Mucosa of rectum (tissue), 2 donors: ENCODE data around the gene PNPLA2.

Experiments
- H3K27ac ChIP-seq, 2 donors: one replicate each; pipeline ENCODE4 v1.7.0; 2013; ENCODE audit warnings: inconsistent platforms in 2 of 2, low read depth in 2 of 2, low read length in 2 of 2
- H3K27me3 ChIP-seq, 2 donors: one replicate each; pipeline ENCODE4 v1.7.0; 2013; ENCODE audit warnings: low read length in 2 of 2; ENCODE audit not compliant: control insufficient read depth in 2 of 2, insufficient read depth in 2 of 2
- H3K36me3 ChIP-seq, 2 donors: one replicate each; pipeline ENCODE4 v1.7.0; 2013; ENCODE audit warnings: low read length in 2 of 2; ENCODE audit not compliant: control insufficient read depth in 2 of 2, insufficient read depth in 2 of 2
- H3K4me1 ChIP-seq, 2 donors: one replicate each; pipeline ENCODE4 v1.7.0; 2013; ENCODE audit warnings: low read length in 2 of 2, mild to moderate bottlenecking in 1 of 2; ENCODE audit not compliant: control insufficient read depth in 2 of 2, insufficient read depth in 2 of 2
- H3K4me3 ChIP-seq, 2 donors: one replicate each; pipeline ENCODE4 v1.7.0; 2013; ENCODE audit warnings: low read length in 2 of 2
- H3K9ac ChIP-seq, 2 donors: one replicate each; pipeline ENCODE4 v1.7.0; 2013; ENCODE audit warnings: low read length in 2 of 2, low read depth in 1 of 2, mild to moderate bottlenecking in 1 of 2
- H3K9me3 ChIP-seq, 2 donors: one replicate each; pipeline ENCODE4 v1.7.0; 2013; ENCODE audit warnings: low read length in 2 of 2; ENCODE audit not compliant: control insufficient read depth in 2 of 2
- donor health status: healthy.
- donor health status: Normal muscosa, but diverticular disease.

PNPLA2 gene

DNA sequence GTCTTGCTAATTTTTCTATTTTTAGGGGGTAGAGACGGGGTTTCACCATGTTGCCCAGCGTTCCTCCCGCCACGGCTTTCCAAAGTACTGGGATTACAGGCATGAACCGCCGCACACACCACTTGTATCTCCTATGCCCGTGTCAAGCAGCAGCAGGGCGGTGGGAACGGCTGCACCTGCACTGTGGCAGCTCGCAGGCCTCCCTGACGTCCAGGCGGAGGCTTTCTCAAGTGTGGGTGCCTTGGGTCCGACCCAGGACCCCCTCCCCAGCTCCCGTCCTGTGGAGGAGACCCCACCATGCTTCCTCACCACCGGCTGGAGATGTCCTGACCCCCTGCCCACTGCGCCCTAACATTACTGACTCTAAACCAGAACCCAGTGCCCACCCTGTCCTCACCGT lies 49.7 kb downstream of the PNPLA2 start:
- H3K4me1 ChIP-seq: no peaks in the 10 kb centered on the region

DNA sequence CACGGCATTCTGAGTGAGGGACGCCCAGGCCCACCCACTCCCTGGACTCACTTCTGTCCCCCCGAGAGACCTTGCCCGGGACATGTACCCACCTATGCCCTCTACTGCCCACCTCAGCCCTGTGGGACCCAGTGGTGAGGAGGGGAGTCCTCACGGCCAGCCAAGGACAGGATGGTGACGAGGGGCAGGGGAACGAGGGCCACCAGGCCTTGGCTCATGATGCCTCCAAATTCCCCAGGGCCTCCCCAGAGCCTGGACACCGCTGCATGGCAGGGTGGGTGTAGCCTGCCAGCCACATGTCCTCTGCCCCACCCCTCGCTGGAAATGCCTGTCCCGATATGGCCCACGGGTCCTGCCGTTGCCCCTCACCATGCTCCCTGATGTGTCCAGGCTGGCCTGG lies 50.1 kb downstream of the PNPLA2 start:
- Histone ChIP-seq H3K9ac (no peak overlapping the region), H3K27ac (no peak overlapping the region), H3K27me3 (peaks cover 0 to 17% of the 10 kb centered on the region in 2 donors), H3K36me3 (peaks cover 0 to 3% of the 10 kb centered on the region in 2 donors), H3K4me3 (no peak overlapping the region), H3K9me3 (no peaks in the 10 kb centered on the region), H3K4me1 (no peaks in the 10 kb centered on the region)

More for the DNA sequence above, 49.7 kb downstream of the PNPLA2 start:
- Histone ChIP-seq H3K27me3 (peaks cover 0 to 20% of the 10 kb centered on the region in 2 donors), H3K9ac (no peak overlapping the region), H3K9me3 (no peaks in the 10 kb centered on the region), H3K27ac (no peak overlapping the region), H3K4me3 (no peak overlapping the region), H3K36me3 (peaks cover 0 to 3% of the 10 kb centered on the region in 2 donors)

DNA sequence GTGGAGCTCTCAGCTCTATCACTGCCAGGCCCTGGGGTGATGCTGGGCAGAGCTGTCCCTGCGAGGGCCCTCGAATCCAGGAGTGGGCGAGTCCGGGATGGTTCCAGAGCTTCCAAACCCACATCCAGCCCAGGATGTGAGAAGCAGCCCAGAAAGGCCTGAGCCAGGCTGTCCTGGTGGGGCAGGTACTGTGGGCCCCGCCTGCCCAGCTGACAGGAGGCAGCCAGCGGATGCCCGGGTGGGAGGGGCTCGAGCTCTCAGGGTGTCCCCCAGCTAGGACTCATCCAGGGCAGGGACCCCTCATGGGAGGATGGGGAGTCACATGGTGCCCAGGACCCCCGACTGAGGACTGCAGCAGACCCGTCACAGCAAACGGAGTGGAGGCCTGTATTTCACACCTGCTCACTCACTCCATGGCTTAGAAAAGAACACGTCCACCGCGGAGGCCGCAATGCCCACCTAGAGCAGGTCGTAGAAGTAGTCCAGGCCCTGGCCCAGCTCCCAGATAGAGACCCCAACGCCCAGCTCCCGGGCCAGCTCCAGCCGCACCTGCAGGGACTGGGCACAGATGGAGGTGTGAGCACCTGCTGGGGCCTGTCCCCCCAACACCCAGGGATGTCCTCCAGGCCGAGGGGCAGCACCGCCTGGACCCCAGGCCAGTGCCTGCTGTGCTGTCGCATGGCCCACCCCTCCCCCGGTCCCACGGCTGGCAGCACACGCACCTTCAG lies 50.8 kb downstream of the PNPLA2 start:
- Histone ChIP-seq H3K9ac (no peak overlapping the region), H3K27me3 (peaks cover 0 to 9% of the 10 kb centered on the region in 2 donors), H3K27ac (no peak overlapping the region), H3K4me1 (no peaks in the 10 kb centered on the region), H3K4me3 (no peak overlapping the region), H3K9me3 (no peaks in the 10 kb centered on the region), H3K36me3 (peaks cover 0 to 3% of the 10 kb centered on the region in 2 donors)

DNA sequence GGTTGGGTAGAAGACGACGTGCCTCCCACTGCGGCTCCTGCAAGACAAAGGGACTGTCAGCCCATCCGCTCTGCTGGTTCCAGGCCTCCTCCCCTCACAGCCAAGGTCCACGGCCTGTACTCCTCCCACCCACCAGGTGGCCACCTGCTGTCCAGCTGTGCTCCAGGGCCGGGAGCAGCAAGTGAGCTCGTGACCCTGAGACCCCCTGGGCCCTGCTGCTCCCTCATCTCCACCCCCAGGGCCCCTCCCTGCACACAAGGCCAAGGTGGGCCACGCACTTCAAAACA lies 51.4 kb downstream of the PNPLA2 start:
- Histone ChIP-seq H3K27me3 (peaks cover 0 to 5% of the 10 kb centered on the region in 2 donors), H3K4me1 (no peaks in the 10 kb centered on the region), H3K36me3 (peaks cover 0 to 3% of the 10 kb centered on the region in 2 donors), H3K9me3 (no peaks in the 10 kb centered on the region), H3K27ac (no peak overlapping the region), H3K4me3 (no peak overlapping the region), H3K9ac (no peak overlapping the region)

DNA sequence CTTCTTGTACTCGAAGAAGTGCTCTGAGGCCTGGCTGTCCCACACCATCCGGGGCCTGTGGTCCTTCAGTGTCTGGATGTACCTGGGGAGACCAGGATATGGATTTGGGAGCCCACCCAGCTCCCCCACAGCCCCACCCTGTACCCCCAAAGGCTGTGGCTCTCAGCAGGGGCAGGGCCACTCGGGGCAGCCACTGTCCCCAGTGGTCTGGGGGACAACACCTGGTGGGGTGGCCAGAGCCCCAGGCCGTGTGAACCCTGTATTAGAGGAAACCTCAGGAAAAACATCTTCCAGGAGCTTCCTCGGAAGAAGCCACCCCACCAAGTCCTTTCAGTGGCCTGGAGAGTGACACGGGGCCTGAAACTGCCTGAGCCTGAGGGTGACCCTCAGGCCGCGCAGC lies 51.7 kb downstream of the PNPLA2 start:
- Histone ChIP-seq H3K9me3 (no peaks in the 10 kb centered on the region), H3K4me3 (no peak overlapping the region), H3K27me3 (peaks cover 0 to 3% of the 10 kb centered on the region in 2 donors), H3K27ac (no peak overlapping the region), H3K9ac (no peak overlapping the region), H3K36me3 (peaks cover 0 to 3% of the 10 kb centered on the region in 2 donors), H3K4me1 (no peaks in the 10 kb centered on the region)

DNA sequence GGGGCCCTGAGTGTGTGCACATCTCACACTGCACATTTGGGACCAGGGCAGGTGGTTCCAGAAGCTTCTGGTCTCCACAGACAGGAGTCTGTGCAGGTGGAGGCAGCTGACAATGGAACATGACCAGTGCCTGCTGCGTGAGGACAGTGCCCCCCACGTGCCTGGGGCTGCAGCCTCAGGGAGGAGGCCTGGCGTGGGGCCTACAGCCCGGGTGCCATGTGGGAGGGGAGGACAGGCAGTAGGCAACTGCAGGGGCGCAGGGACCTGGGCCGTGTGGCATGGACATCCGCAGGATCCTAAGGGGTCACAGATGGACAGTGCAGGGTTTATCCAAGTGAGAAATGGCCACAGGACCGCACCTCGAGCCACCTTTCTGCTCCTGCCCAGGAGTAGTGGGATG lies 52.8 kb downstream of the PNPLA2 start:
- H3K27ac ChIP-seq: no peak overlapping the region
- no peak overlapping the region for H3K4me3 ChIP-seq
- H3K4me1 ChIP-seq: no peaks in the 10 kb centered on the region
- H3K9ac ChIP-seq: no peak overlapping the region
- H3K27me3 ChIP-seq: no peaks in the 10 kb centered on the region
- H3K9me3 ChIP-seq: no peaks in the 10 kb centered on the region
- H3K36me3 ChIP-seq: peaks cover 2 to 3% of the 10 kb centered on the region in 2 donors

DNA sequence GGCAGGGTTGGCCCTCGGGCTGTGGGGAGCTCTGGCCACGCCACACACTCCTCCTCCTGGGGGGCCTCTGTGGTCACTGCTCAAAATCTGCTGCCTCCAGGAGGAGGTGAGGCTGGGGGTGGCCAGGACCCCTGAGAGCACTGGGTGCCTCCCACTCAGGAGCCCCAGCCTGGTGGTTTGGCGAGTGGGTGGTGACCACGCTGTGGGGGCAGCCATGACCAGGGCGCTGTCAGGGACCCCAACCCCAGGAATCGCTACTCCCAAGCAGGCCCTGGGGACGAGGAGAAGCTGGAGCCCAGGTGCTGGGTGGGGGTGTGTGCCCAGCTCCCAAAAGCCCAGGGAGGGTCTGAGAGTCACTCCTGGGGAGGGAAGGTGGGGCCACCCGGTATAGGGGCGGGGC lies 54.1 kb downstream of the PNPLA2 start:
- Histone ChIP-seq H3K36me3 (peaks cover 3 to 4% of the 10 kb centered on the region in 2 donors), H3K4me1 (no peaks in the 10 kb centered on the region), H3K4me3 (no peak overlapping the region), H3K9ac (no peak overlapping the region), H3K27me3 (no peaks in the 10 kb centered on the region), H3K27ac (no peak overlapping the region), H3K9me3 (no peaks in the 10 kb centered on the region)

DNA sequence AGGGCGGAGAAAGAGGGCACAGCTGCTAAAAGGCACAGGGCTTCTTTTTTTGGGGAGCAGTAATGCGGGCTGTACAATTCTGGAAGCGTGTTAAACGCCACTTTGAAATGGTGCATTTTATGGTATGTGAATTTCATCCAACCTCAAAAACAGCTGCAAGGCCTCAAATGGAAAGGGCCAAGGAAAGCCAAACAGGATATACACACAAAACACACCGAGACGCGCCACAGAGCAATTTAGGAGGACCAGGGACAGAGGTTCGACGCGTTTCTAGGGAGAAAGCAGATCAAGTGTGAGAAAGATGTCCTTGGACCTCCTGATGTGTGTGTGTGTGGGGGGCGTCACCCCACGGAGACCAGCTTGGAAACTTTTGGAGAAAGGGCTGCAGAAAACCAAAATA lies 55.0 kb downstream of the PNPLA2 start:
- no peak overlapping the region for H3K9ac ChIP-seq
- H3K36me3 ChIP-seq: peaks cover 0 to 4% of the 10 kb centered on the region in 2 donors
- no peak overlapping the region for H3K27ac ChIP-seq

More for the DNA sequence above, 55.0 kb downstream of the PNPLA2 start:
- Histone ChIP-seq H3K4me1 (no peaks in the 10 kb centered on the region), H3K9me3 (no peaks in the 10 kb centered on the region), H3K4me3 (no peak overlapping the region), H3K27me3 (no peaks in the 10 kb centered on the region)
